GM19023 (cell line): Measurements from ENCODE around the gene LGR4.
"Not testable (repeated sequence)": the region's sequence is repeated elsewhere in the genome, so short reads cannot be mapped to it uniquely, and the experiment has no call there.

ENCODE experiments used
- ATAC-seq: cut with Tn5 transposase; IDR thresholded peaks from one replicate; pipeline ENCODE4 v1.9.1; 2021; ENCODE audit warnings: mild to moderate bottlenecking, moderate library complexity; ENCODE audit not compliant: unreplicated experiment

Gene LGR4

DNA sequence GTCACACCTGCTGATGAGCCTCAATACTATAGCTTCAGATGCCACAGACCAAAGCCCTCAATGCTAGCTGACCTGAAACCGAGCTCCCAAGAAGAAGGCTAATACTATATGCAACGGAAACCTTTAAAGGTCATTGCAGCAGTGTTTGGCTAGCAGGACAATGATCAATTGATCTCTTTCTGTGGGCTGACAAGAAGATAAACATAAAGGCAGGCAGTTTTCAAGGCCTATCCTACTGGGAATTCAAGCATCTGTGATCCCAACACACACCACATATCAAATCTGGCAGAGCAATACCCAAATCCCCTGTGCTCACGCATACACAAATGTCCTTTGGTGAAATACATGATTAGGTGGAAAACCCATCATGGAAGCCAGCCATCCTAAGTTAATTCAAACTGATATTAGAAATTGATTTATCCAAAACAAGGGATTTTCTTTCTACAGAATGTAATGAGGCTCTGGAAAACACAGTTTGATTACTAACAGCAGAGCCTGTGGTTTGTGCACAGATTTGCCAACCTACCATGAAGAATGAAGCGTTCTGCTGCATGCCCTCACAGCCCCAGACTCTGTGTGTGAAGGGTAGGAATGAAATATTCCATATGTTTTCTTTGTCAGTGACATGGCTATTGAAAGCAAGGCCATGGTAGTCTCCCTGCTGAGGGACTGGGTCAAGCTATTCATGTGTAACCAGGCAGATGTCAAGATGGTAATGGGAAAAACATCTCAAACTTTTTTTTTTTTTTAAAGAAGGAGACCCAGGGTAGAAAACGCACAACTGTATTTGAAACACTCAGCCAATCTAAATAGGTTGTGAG, 12.2 kb downstream of the LGR4 start:
- ATAC-seq = no peak

DNA sequence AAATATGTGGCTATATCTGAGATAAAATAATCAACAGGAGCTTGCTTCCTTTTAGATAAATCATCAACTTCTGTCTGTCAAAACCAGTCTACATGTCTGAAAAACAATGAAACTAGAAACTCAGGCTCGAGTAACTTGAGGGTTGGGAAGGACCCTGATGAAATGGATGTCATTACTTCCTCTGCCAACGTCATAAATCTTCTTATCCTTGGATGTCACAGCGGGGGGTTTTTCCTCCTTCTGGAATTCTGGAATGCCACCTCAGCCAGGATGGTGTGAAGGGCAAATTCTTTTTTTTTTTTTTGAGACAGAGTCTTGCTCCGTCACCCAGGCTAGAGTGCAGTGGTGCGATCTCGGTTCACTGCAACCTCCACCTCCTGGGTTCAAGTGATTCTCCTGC, 13.4 kb downstream of the LGR4 start:
- ATAC-seq = no peak

DNA sequence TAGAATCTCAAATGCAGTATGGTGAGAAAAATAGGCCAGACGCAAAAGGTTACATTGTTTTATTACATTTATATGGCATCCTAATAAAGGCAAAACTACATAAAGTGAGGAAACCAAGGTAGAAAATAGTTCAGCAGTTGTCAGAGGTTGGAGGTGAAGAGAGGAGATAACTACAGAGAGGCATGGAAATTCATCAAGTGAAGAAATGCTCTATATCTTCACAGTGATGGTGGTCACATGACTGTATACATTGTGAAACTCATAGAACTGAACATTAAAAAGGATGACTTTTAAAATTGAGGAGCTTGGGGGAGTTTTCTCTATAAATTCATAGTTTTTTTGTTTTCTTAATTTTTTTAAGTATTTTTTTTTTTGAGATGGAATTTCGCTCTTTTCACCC, 14.4 kb downstream of the LGR4 start:
- ATAC-seq = no peak

DNA sequence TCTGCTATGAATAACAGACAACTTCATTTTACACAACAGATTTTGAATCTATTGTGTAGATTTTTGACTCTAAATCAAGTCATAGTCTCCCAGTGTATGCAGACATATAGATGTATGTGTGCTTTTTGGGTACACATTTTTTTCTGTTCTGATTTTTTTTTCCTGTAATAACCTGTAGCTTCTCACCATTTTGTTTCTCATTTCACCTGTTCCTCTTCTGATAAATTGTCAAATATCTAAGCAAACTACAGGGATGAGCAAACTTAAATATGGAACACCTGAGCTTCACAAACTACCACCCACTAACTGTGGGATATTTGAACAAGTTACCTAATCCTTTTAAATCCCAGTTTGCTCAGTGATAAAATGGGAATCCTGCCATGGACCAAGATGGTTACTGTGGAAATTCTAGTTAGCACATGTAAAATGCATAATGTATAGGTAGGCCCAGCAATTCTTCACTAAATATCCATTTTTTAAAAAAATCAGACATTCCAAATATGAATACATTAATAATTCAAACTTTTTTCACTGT, 15.7 kb downstream of the LGR4 start:
- ATAC-seq = no peak

DNA sequence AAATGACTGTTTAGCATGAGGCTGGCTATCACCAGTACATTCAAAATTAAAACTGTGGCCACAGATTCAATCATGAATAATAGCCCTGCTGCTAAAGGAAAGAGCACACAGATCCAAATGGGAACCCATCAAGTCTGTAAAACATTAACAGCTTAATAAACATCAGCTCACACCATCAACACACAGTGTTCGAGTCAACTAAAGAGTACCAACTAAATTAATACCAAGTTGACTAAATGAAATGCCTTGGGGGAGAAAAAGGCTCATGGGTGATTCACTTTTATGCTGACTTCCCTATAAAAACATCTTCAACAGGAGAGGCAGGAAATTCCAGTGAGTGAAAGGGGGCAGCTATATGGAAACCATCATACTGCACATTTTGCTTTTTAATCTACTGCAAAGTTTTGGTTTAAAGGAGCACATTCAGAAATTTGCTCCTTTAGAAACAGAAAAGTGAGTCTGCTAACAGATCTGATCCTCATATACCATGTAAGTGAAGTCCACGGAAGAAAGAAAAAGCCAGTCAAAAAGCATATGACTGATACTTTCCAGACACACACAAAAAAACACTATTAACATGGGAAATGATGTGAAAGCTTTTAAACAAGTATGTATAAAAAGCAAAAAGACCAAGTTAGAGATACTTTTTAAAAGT, 16.3 kb downstream of the LGR4 start:
- ATAC-seq = no peak

DNA sequence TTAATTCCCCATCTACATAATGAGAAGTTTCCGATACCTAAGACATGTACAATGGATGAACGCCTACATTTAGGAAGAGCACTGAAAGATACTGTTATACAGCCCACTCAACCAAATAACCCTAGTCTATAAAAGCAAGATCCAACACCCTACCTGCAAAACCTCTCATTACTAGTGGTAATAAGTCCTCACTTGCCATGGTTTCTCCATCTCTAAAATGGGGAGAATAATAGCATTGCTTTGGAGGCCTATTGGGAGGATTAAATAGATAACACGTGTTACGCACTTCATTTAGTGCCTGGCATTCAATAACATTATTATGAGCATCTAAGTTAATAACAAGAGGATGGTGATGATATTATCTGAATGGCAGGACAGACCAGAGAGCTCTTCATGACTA, 16.9 kb downstream of the LGR4 start:
- ATAC-seq = no peak

DNA sequence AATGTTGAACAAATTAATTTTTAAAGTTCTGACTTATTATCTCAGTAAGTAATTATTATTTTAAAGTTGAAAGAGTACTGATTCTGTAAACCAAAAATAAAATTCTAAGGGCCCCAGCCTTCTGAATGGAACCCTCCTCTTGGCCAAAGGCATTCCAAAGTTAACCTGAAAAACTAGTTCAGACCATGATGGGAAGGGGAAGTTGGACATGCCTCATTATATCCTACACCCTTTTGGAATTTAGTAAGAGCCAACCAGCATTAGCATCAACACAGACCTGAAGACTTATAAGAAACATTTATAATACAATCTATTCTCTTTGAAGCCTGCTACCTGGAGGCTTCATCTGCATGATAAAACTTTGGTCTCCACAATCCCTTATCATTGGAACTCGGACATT, 18.9 kb downstream of the LGR4 start:
- ATAC-seq = no peak

DNA sequence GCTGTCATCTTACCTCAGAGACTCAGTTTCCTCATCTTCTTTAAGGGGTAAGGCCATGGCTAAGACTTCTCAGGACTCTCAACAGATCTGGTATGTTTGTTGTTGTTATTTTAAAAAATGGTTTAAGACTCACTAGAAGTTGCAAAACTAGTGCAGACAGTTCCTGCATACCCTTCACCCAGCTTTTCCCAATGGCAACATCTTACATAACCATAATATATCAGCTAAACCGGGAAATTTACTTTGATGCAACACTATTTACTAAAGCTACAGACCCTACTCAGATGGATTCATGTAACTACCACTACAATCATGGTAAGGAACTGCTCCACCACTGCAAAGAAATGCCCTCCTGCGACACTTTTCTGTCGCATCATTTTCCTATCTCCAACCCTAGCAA, 20.4 kb downstream of the LGR4 start:
- no peak for ATAC-seq

DNA sequence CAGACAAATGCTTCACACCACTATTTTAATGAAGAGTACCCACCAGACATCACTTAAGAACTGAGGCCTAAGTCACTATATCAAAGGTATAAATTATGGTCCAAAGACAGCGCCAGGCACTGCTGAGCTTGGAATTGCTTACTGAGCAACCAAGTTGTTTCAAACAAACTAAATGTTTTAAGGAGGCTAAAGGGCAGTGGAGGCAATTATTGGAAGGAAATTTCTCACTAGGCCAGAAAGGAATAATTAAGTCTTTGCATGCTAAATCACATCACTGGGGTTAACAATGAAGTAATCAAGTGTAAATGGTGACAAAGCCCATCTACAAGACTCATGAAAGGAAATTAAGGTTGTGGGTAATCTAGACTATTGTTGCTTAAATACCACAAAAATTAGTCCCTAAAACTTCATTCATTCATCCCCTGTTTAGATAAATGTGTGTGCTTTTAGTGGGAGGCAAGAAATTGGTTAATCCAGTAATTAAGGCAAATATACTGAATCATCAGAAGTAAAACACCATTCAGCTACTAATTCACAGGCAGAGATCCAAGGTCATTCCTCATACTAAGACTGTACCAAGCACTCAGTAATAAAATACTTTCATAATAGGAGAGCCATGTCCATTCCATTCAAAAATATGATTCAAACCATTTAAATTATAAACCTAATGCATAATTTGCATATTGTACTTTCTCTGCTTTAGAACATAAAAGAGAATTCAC, 21.2 kb downstream of the LGR4 start:
- no peak for ATAC-seq

DNA sequence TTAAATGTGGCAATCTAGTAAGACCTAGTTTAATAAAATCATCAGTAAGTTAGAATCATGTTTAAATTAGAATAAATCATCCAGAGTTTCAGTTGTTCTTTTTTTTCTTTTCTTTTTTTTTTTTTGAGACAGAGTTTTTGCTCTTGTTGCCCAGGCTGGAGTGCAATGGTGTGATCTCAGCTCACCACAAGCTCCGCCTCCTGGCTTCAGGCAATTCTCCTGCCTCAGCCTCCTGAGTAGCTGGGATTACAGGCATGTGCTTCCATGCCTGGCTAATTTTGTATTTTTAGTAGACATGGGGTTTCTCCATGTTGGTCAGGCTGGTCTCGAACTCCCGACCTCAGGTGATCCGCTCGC, 24.4 kb downstream of the LGR4 start:
- not testable (repeated sequence) for ATAC-seq

DNA sequence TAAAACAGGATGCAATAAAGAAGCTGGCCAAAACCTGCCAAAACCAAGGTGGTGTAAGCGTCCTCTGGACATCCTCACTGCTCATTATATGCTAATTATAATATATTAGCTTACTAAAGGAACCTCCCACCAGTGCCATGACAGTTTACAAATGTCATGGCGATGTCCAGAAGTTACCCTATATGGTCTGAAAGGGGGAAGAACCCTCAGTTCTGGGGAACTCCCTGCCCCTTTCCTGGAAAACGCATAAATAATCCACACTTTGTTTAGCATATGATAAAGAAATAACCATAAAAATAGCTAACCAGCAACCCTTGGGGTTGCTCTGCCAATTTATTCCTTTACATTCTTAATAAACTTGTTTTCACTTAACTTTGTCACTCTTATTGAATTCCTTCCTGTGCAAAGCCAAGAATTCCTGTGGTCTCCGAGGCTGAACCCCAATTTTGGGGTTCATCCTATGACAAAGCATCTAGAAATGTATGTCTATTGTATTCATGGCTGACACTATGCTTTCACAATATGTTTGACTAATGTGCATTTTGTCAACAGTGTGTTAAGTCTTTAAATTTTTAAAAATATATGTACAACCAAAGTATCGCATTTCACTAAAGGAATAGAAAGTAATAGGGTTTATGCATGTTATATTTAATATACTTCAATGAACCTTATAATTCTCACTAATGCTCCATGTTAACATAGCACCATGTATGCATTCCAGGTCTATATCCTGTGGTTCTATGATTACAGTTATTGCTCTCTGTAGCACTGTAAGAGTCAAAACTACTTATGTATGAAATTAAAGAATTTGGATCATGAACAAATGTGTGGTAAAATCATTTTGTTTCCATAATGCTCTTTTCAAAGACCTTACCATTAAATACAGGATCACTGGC, 25.1 kb downstream of the LGR4 start:
- ATAC-seq = no peak

DNA sequence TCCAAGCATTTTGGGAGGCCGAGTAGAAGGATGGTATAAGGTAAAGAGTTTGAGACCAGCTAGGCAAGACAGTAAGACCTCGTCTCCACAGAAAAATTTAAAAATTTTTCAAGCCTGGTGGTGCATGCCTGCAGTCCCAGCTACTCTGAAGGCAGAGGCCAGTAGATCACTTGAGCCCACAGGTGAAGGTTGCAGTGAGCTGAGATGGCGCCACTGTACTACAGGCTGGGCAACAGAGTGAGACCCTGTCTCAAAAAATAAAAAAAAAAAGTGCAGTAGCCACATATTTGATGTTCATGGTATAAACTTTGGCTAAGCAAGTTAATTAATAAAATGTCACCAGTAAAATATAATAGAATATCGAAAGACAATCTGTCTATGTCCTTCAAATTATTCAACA, 27.0 kb downstream of the LGR4 start:
- ATAC-seq = no peak

DNA sequence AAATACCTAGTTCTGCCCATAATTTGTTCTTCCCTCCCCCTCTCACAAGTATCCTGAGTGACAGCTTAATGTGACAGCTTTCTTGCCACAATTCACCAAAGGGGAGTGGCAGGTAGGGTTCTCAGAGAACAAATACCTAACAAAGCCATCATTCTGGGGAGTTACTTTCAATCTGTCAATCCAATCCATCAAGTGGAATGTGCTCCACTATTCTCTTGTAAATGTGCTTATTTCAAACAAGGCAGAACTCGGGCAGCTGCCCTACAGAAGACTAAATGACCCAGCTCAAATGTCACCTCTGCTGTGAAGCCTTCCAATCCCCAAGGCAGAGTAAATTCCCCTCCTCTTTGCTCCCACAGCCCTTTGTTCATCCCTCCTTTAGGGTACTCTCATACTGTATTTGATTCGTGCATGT, 27.8 kb downstream of the LGR4 start:
- no peak for ATAC-seq

DNA sequence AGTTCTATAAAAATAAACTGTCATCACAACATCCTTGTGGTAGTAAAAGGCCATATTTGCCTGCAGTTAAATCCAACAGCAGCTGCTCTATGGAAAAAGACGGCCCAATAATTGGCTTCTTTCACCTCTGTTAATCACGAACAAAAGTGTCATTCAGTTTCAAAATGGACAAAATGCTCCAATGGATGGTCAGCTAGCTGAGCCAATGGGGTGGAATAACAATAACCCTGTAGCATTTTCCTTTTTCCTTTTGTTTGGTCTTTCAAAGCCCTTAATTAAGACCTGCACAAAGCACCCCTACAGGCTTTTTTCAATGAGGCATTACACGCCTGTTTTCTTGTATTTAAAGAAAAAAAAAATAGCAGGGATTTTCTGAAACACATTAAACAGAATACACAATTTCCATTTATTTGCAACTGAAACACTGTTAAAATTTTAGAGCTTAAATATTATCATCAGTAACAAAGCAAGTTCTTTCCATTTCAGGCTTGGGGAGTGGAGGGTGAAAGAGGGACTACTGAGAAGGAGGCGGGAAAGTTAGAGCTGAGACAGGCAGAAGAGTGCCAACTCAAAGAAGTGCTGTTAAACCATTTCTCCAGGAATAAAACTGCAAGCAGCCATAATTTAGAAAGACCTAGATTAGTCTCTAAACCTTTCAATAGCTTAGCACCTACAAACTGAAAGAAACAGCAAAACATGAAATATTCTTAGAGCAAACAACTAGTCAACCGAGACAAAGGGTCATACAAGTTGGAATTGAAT, 28.7 kb downstream of the LGR4 start:
- ATAC-seq = no peak

DNA sequence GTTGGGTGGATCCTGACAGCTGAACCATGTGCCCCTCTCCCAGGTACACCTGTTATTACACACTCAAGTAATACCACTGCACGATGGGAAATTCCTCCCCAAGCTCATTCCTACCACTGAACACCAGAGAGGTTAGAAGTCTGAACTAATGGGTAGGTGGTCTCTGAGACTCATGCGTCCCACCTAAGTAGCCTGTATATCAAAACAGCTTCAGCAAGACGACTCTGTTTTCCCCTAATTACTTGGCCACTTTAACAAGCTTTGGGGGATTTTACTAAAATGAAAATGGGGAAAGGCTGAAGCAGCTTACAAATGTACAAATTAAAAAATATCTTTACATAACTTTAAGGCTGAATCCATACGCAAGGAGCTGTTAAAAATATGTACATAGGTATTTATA, 29.4 kb downstream of the LGR4 start:
- no peak for ATAC-seq

DNA sequence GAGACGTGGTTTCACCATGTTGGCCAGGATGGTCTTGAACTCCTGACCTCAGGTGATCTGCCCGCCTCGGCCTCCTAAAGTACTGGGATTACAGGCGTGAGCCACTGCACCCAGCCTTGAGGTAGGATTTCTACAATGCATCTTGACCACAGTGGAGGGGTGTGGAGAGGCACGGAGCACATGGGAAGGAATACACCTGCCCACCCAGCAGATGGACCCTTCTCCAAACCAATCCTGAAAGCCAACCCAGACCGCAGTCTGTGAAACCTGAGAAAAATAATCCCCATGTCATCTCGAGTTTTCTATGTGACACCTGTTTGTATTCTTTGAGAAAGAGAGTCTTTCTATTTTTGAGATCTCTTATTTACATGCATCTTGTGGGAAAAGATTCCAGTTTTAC, 32.5 kb downstream of the LGR4 start:
- ATAC-seq = no peak

DNA sequence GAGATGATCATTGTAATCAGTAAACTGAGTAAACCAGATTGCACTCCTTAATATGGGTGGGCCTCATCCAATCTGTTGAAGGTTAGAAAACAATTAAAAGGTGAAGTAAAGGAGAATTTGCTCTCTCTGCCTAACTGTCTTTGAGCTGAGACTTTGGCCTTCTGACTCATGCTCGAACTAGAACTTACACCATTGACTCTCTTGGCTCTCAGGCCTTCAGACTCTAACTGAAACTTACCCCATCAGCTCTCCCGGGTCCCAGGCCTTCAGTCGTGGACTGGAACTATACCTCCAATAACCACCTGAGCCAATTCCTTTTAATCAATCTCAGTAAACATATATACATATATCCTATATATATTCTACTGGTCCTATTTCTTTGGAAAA, 34.0 kb downstream of the LGR4 start:
- ATAC-seq = no peak

DNA sequence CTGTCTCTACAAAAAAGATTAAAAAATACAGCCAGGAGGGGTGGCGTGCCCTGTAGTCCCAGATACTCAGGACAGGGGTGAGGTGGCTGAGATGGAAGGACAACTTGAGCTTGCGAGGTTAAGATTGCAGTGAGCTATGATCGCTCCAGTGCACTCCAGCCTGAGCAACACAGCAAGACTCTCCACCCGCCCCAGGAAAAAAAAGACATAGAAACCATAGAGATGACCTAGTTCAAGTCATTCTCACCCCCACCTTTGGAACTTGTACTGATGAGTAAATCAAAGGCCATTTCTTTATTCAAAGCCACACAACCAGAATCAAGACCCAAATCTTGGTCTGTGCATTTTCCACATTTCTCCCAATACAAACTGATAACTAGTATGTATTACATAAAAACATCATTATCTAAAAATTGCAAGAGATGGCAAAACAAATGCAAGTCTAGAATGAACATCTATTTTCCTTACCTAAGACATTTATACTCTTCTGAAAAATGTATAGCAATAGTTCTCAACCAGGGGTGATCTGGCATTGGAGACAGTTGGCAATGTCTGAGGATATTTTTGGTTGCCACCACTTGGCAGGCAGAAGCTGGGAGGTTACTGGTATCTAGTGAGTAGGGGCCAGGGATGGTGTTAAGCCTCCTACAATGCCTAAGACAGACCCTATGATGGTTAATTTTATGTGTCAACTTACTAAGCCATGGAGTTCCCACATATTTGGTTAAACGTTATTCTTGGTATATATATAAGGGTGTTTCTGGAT, 34.6 kb downstream of the LGR4 start:
- no peak for ATAC-seq

DNA sequence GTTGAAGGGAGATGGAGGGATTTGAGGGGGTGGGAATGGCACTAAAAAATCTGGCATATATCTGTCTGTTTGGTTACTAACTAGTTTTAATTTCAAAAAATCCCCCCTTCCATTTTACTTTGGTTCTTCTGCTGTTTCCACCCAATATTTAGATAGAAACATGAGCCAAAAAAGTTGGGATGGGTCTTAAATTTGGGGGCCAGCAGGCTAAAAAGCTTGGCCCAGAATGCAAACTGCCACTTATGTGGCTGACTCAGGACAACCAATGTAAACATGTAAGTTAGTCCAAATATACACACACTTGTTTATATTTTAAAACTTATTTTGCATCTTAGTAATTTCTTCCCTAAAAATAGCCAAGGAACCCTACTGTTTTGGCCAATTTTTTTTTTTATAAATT, 35.7 kb downstream of the LGR4 start:
- no peak for ATAC-seq
